GM21367 (cell line): ENCODE results near the gene CTNNA3.

ENCODE experiments used
- ATAC-seq: cut with Tn5 transposase; IDR thresholded peaks from one replicate; pipeline ENCODE4 v1.9.1; 2021; ENCODE audit not compliant: unreplicated experiment

Gene CTNNA3

GRCh38 chr10:66836771-66837170 is 859.2 kb downstream of the CTNNA3 start:
- ATAC-seq, result no peak

- no peak for ATAC-seq
Observed at GRCh38 chr10:66836057-66836456, 859.9 kb downstream of the CTNNA3 start.

GRCh38 chr10:66835400-66835799 is 860.6 kb downstream of the CTNNA3 start:
- ATAC-seq, result no peak

GRCh38 chr10:66834802-66835201 is 861.2 kb downstream of the CTNNA3 start:
- no peak for ATAC-seq

- no peak for ATAC-seq
Observed at GRCh38 chr10:66833861-66834260, 862.1 kb downstream of the CTNNA3 start.

- no peak for ATAC-seq
Observed at GRCh38 chr10:66832781-66833422, 863.1 kb downstream of the CTNNA3 start.

- no peak for ATAC-seq
Observed at GRCh38 chr10:66828957-66829356, 867.0 kb downstream of the CTNNA3 start.

- ATAC-seq, result no peak
Observed at GRCh38 chr10:66827353-66827752, 868.6 kb downstream of the CTNNA3 start.

- ATAC-seq, result no peak
Observed at GRCh38 chr10:66823301-66823700, 872.7 kb downstream of the CTNNA3 start.

GRCh38 chr10:66822801-66823200 is 873.2 kb downstream of the CTNNA3 start:
- ATAC-seq, result no peak

- ATAC-seq, result no peak
Observed at GRCh38 chr10:66819691-66820090, 876.3 kb downstream of the CTNNA3 start.

GRCh38 chr10:66813122-66813521 is 882.9 kb downstream of the CTNNA3 start:
- ATAC-seq, result no peak

- ATAC-seq, result no peak
Observed at GRCh38 chr10:66811211-66811610, 884.8 kb downstream of the CTNNA3 start.

GRCh38 chr10:66809402-66809801 is 886.6 kb downstream of the CTNNA3 start:
- no peak for ATAC-seq

- ATAC-seq, result no peak
Observed at GRCh38 chr10:66805612-66806011, 890.4 kb downstream of the CTNNA3 start.

- no peak for ATAC-seq
Observed at GRCh38 chr10:66804962-66805361, 891.0 kb downstream of the CTNNA3 start.

- ATAC-seq, result no peak
Observed at GRCh38 chr10:66803174-66803573, 892.8 kb downstream of the CTNNA3 start.

GRCh38 chr10:66799474-66799873 is 896.5 kb downstream of the CTNNA3 start:
- no peak for ATAC-seq

GRCh38 chr10:66795866-66796265 is 900.1 kb downstream of the CTNNA3 start:
- no peak for ATAC-seq

- no peak for ATAC-seq
Observed at GRCh38 chr10:66792441-66792840, 903.6 kb downstream of the CTNNA3 start.

GRCh38 chr10:66788178-66788987 is 907.6 kb downstream of the CTNNA3 start:
- no peak for ATAC-seq

GRCh38 chr10:66786709-66787108 is 909.3 kb downstream of the CTNNA3 start:
- ATAC-seq, result no peak

GRCh38 chr10:66784770-66785169 is 911.2 kb downstream of the CTNNA3 start:
- ATAC-seq, result no peak
